HCT116 (cell line): ENCODE measurements around the gene ZNF839. TPM values are rescaled to one million over a fixed set of nuclear protein-coding genes. Genes with fewer than 3 reads are reported as not detected.

Experiments used
- ATAC-seq: fragments of 200-7000 bp; cut with Tn5 transposase; 2 replicates; pipeline ENCODE4 v1.9.1; 2020; ENCODE audit warnings: mild to moderate bottlenecking, moderate library complexity
- BruUV-seq: library from RNA; stranded (reverse); fragments of 400-500 nt; replicated peaks from 2 replicates; lab custom pipeline; 2021; lab: Mats Ljungman, UMichigan
- CTCF ChIA-PET: fragments of 300-600 bp; sonication (Branson Sonifier 250); formaldehyde crosslinking; loops from one replicate; lab custom pipeline; 2021; ENCODE audit warnings: antibody characterized with exemption; lab: Charles Lee
- POLR2A ChIA-PET: fragments of 300-600, 350-600 bp; sonication (Branson Sonifier 250); formaldehyde crosslinking; loops from one replicate; lab custom pipeline; 2021; ENCODE audit warnings: antibody characterized with exemption; lab: Charles Lee
- RAD21 ChIA-PET, 2 experiments: fragments of 300-600 bp; sonication (Branson Sonifier 250); formaldehyde crosslinking; loops; one replicate each; lab custom pipeline; 2023; ENCODE audit warnings: low total read pairs in 2 of 2; ENCODE audit not compliant: uncharacterized antibody in 2 of 2, unreplicated experiment in 2 of 2, low non-redundant PET in 1 of 2; lab: Charles Lee
- DNase-seq: peaks from one replicate; pipeline ENCODE4 v3.0.0-alpha.2; 2010; ENCODE audit warnings: low read depth, low spot score
- H2AFZ ChIP-seq: fragments of 200-600 bp; shearing (Covaris generic), sonication (generic); 2 replicates; pipeline ENCODE4 v1.6.1; 2017; ENCODE audit warnings: low read depth, mixed run types, mixed read lengths, antibody characterized with exemption, low read length; ENCODE audit not compliant: poor library complexity, severe bottlenecking
- H3K27ac ChIP-seq: 2 replicates; pipeline ENCODE4 v1.5.1; 2012; ENCODE audit warnings: low read depth, low read length
- H3K27me3 ChIP-seq: fragments of 200-600 bp; sonication (generic); 2 replicates; pipeline ENCODE4 v1.6.1; 2016; ENCODE audit warnings: mixed run types, low read length, mixed read lengths; ENCODE audit not compliant: insufficient read depth
- H3K36me3 ChIP-seq, 2 experiments: fragments of 200-500 bp in 1 of 2; fragments of 200-600 bp in 1 of 2; sonication (Bioruptor generic) in 1 of 2; sonication (generic) in 1 of 2; 2 replicates each; pipeline versions ENCODE4 v1.5.1 to v1.6.1; 2014 to 2016; ENCODE audit warnings: low read length in 2 of 2, inconsistent platforms in 1 of 2, mixed read lengths in 1 of 2, mixed run types in 1 of 2; ENCODE audit not compliant: insufficient read depth in 2 of 2, control insufficient read depth in 1 of 2
- H3K4me1 ChIP-seq, 2 experiments: fragments of 200-600 bp in 1 of 2; sonication (generic) in 1 of 2; 2 replicates each; pipeline versions ENCODE4 v1.5.1 to v1.6.1; 2012 to 2017; ENCODE audit warnings: low read length in 2 of 2, inconsistent platforms in 1 of 2, mild to moderate bottlenecking in 1 of 2, mixed read lengths in 1 of 2, mixed run types in 1 of 2, moderate library complexity in 1 of 2; ENCODE audit not compliant: insufficient read depth in 2 of 2, control insufficient read depth in 1 of 2
- H3K4me2 ChIP-seq: fragments of 200-600 bp; sonication (generic); 2 replicates; pipeline ENCODE4 v1.6.1; 2017; ENCODE audit warnings: mixed run types, low read length, mixed read lengths
- H3K4me3 ChIP-seq, 2 experiments: fragments of 200-600 bp in 1 of 2; sonication (generic) in 1 of 2; replicated peaks in 1 of 2; 2 replicates each; pipeline ENCODE4 v1.5.1; 2011 to 2016; ENCODE audit warnings: low read length in 2 of 2, control low read depth in 1 of 2, low read depth in 1 of 2, mild to moderate bottlenecking in 1 of 2, mixed read lengths in 1 of 2, mixed run types in 1 of 2
- H3K79me2 ChIP-seq: fragments of 200-600 bp; sonication (generic); 2 replicates; pipeline ENCODE4 v1.6.1; 2017; ENCODE audit warnings: mild to moderate bottlenecking, mixed run types, low read length, moderate library complexity, mixed read lengths; ENCODE audit not compliant: insufficient read depth
- H3K9ac ChIP-seq: fragments of 200-600 bp; sonication (generic); 2 replicates; pipeline ENCODE4 v1.6.1; 2016; ENCODE audit warnings: low read length, mixed read lengths
- H3K9me2 ChIP-seq: fragments of 200-600 bp; sonication (generic), shearing (Covaris generic); 2 replicates; pipeline ENCODE4 v1.6.1; 2017; ENCODE audit warnings: mixed run types, mild to moderate bottlenecking, moderate library complexity; ENCODE audit not compliant: insufficient read depth
- H3K9me3 ChIP-seq, 2 experiments: fragments of 200-500 bp in 1 of 2; fragments of 200-600 bp in 1 of 2; sonication (Bioruptor generic) in 1 of 2; sonication (generic) in 1 of 2; 2 replicates each; pipeline ENCODE4 v1.6.1; 2014 to 2017; ENCODE audit warnings: low read length in 2 of 2, mixed read lengths in 2 of 2, inconsistent platforms in 1 of 2, low read depth in 1 of 2, mild to moderate bottlenecking in 1 of 2, mixed run types in 1 of 2, moderate library complexity in 1 of 2; ENCODE audit not compliant: control insufficient read depth in 1 of 2, insufficient read depth in 1 of 2
- H4K20me1 ChIP-seq: fragments of 200-600 bp; sonication (generic), shearing (Covaris generic); 2 replicates; pipeline ENCODE4 v1.6.1; 2017; ENCODE audit warnings: mixed run types, mild to moderate bottlenecking, moderate library complexity; ENCODE audit not compliant: insufficient read depth
- CEBPB ChIP-seq: IDR thresholded peaks from 2 replicates; pipeline ENCODE4 v1.6.1; 2012; ENCODE audit warnings: low read depth
- EGR1 ChIP-seq: IDR thresholded peaks from 2 replicates; pipeline ENCODE4 v1.6.1; 2012; ENCODE audit warnings: low read depth
- EZH2 ChIP-seq: fragments of 200-600 bp; sonication (generic); IDR thresholded peaks from 2 replicates; pipeline ENCODE4 v1.6.1; 2017; ENCODE audit warnings: antibody characterized with exemption, mixed run types
- POLR2AphosphoS5 ChIP-seq: IDR thresholded peaks from 2 replicates; pipeline ENCODE4 v1.6.1; 2011; ENCODE audit warnings: mild to moderate bottlenecking, low read depth, low read length, moderate library complexity
- SRF ChIP-seq: IDR thresholded peaks from 2 replicates; pipeline ENCODE4 v1.6.1; 2012; ENCODE audit warnings: low read depth
- ZFX ChIP-seq: fragments of 450-650 bp; IDR thresholded peaks from 2 replicates; pipeline ENCODE4 v1.6.1; 2017
- intact Hi-C: fragments of 100-400 bp; cut with micrococcal nuclease; formaldehyde crosslinking; loops from 2 replicates; pipeline ENCODE4 v1.10.0; 2022
- total RNA-seq: library from RNA; stranded (reverse); gene quantifications from one replicate; pipeline ENCODE4 v1.2.1, GENCODE V29; 2021; ENCODE audit not compliant: unreplicated experiment
- TF ChIP-seq, protein P1 (sequence below), 3 experiments: fragments of 200-600 bp in 1 of 3; sonication (generic) in 1 of 3; IDR thresholded peaks in 2 of 3; conservative IDR thresholded peaks in 1 of 3; 2 replicates each; pipeline ENCODE4 v1.5.1; 2012 to 2017; ENCODE audit warnings: low read depth in 2 of 3, low read length in 2 of 3, antibody characterized with exemption in 1 of 3, borderline replicate concordance in 1 of 3, control low read depth in 1 of 3, mild to moderate bottlenecking in 1 of 3, mixed read lengths in 1 of 3, mixed run types in 1 of 3, moderate library complexity in 1 of 3; ENCODE audit not compliant: insufficient read depth in 1 of 3
- TF ChIP-seq, protein P2 (sequence below): IDR thresholded peaks from 2 replicates; pipeline ENCODE4 v1.6.1; 2012

The ZNF839 gene
- total RNA-seq, 1 experiment from 2014 or later = 17.7 TPM

DNA sequence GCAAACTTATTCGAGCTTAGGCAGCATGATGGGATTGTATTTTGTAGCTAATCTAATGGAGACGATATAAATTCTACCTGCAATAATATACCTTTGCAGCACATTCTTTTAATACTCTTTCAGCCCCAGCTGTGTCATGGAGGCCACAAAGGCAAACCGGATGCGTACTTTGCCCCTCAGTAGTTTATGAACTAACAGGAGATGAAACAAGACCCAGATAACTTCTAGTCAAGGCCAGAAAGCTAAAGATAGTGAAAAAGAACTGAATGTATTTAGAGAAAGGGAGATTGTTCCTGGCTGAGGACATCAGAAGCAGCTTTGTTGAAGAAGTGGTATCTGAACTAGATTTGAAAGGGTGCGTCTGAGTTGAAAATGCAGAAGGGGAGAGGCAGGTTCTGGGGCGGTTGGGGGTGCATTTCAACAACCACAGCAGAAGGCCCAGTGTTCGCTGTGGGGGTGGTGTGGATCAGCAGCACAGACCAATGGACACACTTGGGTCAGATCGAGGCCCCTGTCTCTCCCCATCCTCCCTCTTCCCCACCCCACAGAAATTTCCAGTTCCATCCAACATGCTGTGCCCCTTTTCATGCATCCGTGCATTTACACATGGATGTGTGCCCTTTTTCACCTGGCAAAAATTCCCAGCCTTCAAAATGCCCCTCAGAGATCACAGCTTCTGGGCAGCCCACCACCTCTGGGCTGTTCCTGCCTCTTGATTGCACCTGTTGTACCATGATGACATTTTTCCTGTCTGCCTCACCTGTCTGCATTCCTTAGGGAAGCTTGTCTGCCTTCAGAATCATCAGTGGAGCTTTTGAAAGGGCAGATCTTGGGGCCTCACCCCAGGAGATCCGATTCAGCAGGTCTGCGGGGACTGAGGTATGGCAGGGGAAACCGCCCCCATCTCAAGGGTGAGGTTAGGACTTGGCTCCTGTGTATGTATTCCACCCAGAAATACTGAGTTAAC is 2.2 kb downstream of the ZNF839 start:
- no peak for ATAC-seq
- Histone ChIP-seq H3K27me3 (no peaks in the 10 kb centered on the region), H3K79me2 (peaks cover 19% of the 10 kb centered on the region), H3K9me3 (no peaks in the 10 kb centered on the region), H3K4me1 (peaks cover 25 to 45% of the 10 kb centered on the region in 2 experiments), H2AFZ (no peak overlapping the region), H3K4me3 (no peak overlapping the region), H3K9ac (no peak overlapping the region), H4K20me1 (no peaks in the 10 kb centered on the region), H3K27ac (no peak overlapping the region), H3K4me2 (peak overlapping the region; percentile 97; the same call in 1 of the 2 replicates), H3K36me3 (no peaks in the 10 kb centered on the region; a peak in 1 of 4 replicates), H3K9me2 (no peaks in the 10 kb centered on the region)
- ChIA-PET CTCF (interaction anchor here (0.7 kb wide), 1 partner anchor 197 kb away, joined by 3 read pairs; no protein-coding TSS in a partner anchor), RAD21 (no interaction called here), POLR2A (no interaction called here)
- no peak for DNase-seq
- intact Hi-C loops = no loop called here
- no peak for TF ChIP-seq POLR2AphosphoS5
- no peak for TF ChIP-seq EZH2
- no TSS peak for BruUV-seq

DNA sequence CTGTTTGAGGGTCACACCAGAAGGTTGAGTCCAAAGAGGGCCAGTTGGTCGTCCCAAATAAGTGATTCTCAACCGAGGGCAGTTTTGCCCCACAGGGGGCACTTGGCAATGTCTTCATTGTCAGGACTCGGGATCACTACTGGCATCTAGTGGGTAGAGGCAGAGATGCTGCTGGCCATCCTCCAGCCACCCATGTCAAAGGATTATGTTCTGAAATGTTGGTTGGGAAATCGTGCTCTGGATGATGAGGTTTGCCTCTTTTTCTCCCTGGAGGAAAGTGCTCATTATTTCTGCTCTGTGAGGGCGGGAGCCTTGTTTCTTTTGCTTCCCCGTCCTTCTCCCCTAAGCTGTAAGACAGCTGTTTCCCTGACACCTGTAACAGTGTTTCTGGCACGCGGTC is 3.6 kb downstream of the ZNF839 start:
- Histone ChIP-seq H3K36me3 (no peaks in the 10 kb centered on the region; a peak in 1 of 4 replicates), H3K4me3 (no peak overlapping the region), H3K4me2 (no peak overlapping the region), H3K27ac (no peak overlapping the region), H2AFZ (no peak overlapping the region), H3K79me2 (peaks cover 19% of the 10 kb centered on the region), H3K9ac (no peak overlapping the region), H3K27me3 (no peaks in the 10 kb centered on the region), H4K20me1 (no peaks in the 10 kb centered on the region), H3K4me1 (peaks cover 17 to 33% of the 10 kb centered on the region in 2 experiments), H3K9me2 (no peaks in the 10 kb centered on the region), H3K9me3 (no peaks in the 10 kb centered on the region)
- ATAC-seq (peak; percentile 45), DNase-seq (peak; percentile 59)
- ChIA-PET POLR2A (no interaction called here), CTCF (no interaction called here), RAD21 (no interaction called here)
- BruUV-seq = no TSS peak
- intact Hi-C loops = no loop called here
- TF ChIP-seq EGR1 (no peak), EZH2 (no peak), SRF (no peak), CEBPB (no peak), ZFX (no peak)
- TF ChIP-seq, protein P1, sequence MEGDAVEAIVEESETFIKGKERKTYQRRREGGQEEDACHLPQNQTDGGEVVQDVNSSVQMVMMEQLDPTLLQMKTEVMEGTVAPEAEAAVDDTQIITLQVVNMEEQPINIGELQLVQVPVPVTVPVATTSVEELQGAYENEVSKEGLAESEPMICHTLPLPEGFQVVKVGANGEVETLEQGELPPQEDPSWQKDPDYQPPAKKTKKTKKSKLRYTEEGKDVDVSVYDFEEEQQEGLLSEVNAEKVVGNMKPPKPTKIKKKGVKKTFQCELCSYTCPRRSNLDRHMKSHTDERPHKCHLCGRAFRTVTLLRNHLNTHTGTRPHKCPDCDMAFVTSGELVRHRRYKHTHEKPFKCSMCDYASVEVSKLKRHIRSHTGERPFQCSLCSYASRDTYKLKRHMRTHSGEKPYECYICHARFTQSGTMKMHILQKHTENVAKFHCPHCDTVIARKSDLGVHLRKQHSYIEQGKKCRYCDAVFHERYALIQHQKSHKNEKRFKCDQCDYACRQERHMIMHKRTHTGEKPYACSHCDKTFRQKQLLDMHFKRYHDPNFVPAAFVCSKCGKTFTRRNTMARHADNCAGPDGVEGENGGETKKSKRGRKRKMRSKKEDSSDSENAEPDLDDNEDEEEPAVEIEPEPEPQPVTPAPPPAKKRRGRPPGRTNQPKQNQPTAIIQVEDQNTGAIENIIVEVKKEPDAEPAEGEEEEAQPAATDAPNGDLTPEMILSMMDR (IDR thresholded peaks at IDR 0.05 in 2 of 3, conservative IDR thresholded peaks at IDR 0.05 in 1 of 3; ENCODE audit: borderline replicate concordance in 1 of 3, insufficient read depth in 1 of 3, low read depth in 2 of 3, low read length in 2 of 3) = peak in 2 of 3 experiments; percentile 83 to 85; a peak in 4 of 6 replicates
- TF ChIP-seq, protein P2, sequence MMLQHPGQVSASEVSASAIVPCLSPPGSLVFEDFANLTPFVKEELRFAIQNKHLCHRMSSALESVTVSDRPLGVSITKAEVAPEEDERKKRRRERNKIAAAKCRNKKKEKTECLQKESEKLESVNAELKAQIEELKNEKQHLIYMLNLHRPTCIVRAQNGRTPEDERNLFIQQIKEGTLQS = no peak
- TF ChIP-seq, all 23 proteins: peak for 1
